K562 (cell line): ENCODE data around the gene MAP1A. TPM values are rescaled to one million over a fixed set of nuclear protein-coding genes. Genes with fewer than 3 reads are reported as not detected.

Source experiments
- CXXC5 ChIP-seq: fragments of 250-450 bp; sonication (Bioruptor Pico); IDR thresholded peaks from 2 replicates; pipeline ENCODE4 v1.8.0; 2022; ENCODE audit warnings: inconsistent platforms, mild to moderate bottlenecking, moderate library complexity
- KDM2B ChIP-seq: fragments of 250-450 bp; sonication (Bioruptor Pico); IDR thresholded peaks from 2 replicates; pipeline ENCODE4 v1.8.0; 2021; ENCODE audit warnings: mild to moderate bottlenecking, moderate library complexity
- MBD2 ChIP-seq: sonication (generic); IDR thresholded peaks from 2 replicates; pipeline ENCODE4 v1.6.1; 2016; ENCODE audit warnings: low read depth, borderline replicate concordance
- MECOM ChIP-seq: fragments of 250-450 bp; sonication (Bioruptor Pico); IDR thresholded peaks from 2 replicates; pipeline ENCODE4 v1.8.0; 2022; ENCODE audit warnings: inconsistent platforms
- NCOA6 ChIP-seq: fragments of 450-650 bp; IDR thresholded peaks from 2 replicates; pipeline ENCODE4 v1.6.1; 2017; ENCODE audit warnings: mild to moderate bottlenecking
- NCOR1 ChIP-seq: fragments of 450-650 bp; IDR thresholded peaks from 2 replicates; pipeline ENCODE4 v1.6.1; 2016; ENCODE audit warnings: mild to moderate bottlenecking, moderate library complexity
- NR4A1 ChIP-seq, 2 experiments: fragments of 250-450 bp in 1 of 2; fragments of 450-650 bp in 1 of 2; sonication (Bioruptor Pico) in 1 of 2; IDR thresholded peaks; 2 replicates each; pipeline versions ENCODE4 v1.4.0 to v1.6.1; 2016 to 2020; ENCODE audit warnings: mild to moderate bottlenecking in 2 of 2, missing compliant biosample characterization in 1 of 2, missing genetic modification characterization in 1 of 2, moderate library complexity in 1 of 2
- POLR2G ChIP-seq: fragments of 200-400 bp; formaldehyde crosslinking; IDR thresholded peaks from 2 replicates; pipeline ENCODE4 v1.6.1; 2017; ENCODE audit warnings: low read depth, mild to moderate bottlenecking, antibody characterized with exemption, low read length, moderate library complexity
- TRIM24 ChIP-seq, 2 experiments: fragments of 450-650 bp; IDR thresholded peaks; 2 replicates each; pipeline ENCODE4 v1.6.1; 2016
- YY1 ChIP-seq, 3 experiments: IDR thresholded peaks; 2 replicates each; pipeline ENCODE4 v1.6.1; 2011; ENCODE audit warnings: low read length in 2 of 3, mild to moderate bottlenecking in 2 of 3, moderate library complexity in 2 of 3, borderline replicate concordance in 1 of 3, control low read depth in 1 of 3, low read depth in 1 of 3; ENCODE audit not compliant: insufficient read depth in 3 of 3, insufficient replicate concordance in 2 of 3, control insufficient read depth in 1 of 3, insufficient read length in 1 of 3; ENCODE audit errors: extremely low read depth in 1 of 3
- ZNF175 ChIP-seq: fragments of 200-800 bp; sonication (Bioruptor generic); IDR thresholded peaks from 2 replicates; pipeline ENCODE4 v1.6.1; 2016; ENCODE audit warnings: low read depth, mild to moderate bottlenecking, missing genetic modification characterization, missing compliant biosample characterization
- polyA plus RNA-seq, 8 experiments: library from polyadenylated mRNA; depleted of rRNA in 4 of 8; stranded (reverse) in 5 of 8; unstranded in 3 of 8; fragments of >200 nt; fragmentation: Nextera tagmentation in 2 of 8; fragmentation: Illumina TruSeq in 1 of 8; extraction: Ambion mirVana in 2 of 8; extraction: Trizol in 1 of 8; gene quantifications; 2 replicates each; pipeline versions ENCODE4 v1.2.1 to v1.2.3, GENCODE V29; 2011 to 2014; ENCODE audit warnings: inconsistent platforms in 1 of 8, missing spikeins in 1 of 8
- total RNA-seq, 7 experiments: library from RNA; depleted of rRNA in 6 of 7; stranded (reverse); fragments of >200 nt in 6 of 7; fragmentation: Illumina TruSeq in 2 of 7; extraction: Trizol in 2 of 7; gene quantifications; 2 replicates each; pipeline versions ENCODE4 v1.2.1 to v1.2.3, GENCODE V29; 2011 to 2021; ENCODE audit warnings: low replicate concordance in 1 of 7
- TF ChIP-seq, protein P1 (sequence below): fragments of 450-650 bp; IDR thresholded peaks from 2 replicates; pipeline ENCODE4 v1.6.1; 2016; ENCODE audit warnings: borderline replicate concordance
- TF ChIP-seq, protein P2 (sequence below): fragments of 450-650 bp; IDR thresholded peaks from 2 replicates; pipeline ENCODE4 v1.6.1; 2017; ENCODE audit warnings: mild to moderate bottlenecking, moderate library complexity
- TF ChIP-seq, protein P3 (sequence below), 2 experiments: fragments of 450-650 bp; IDR thresholded peaks; 2 replicates each; pipeline ENCODE4 v1.6.1; 2016
- TF ChIP-seq, protein P4 (sequence below): sonication (generic); formaldehyde crosslinking; IDR thresholded peaks from 2 replicates; pipeline ENCODE4 v1.8.1; 2023; ENCODE audit warnings: mild to moderate bottlenecking, missing genetic modification reagents
- TF ChIP-seq, protein P5 (sequence below): conservative IDR thresholded peaks from 2 replicates; pipeline ENCODE4 v1.6.1; 2011; ENCODE audit warnings: low read depth, mild to moderate bottlenecking, low read length; ENCODE audit not compliant: control insufficient read depth

Gene MAP1A
- total and polyA plus RNA-seq, 9 of the 15 experiments (the other 6 are each of a cell fraction or from before 2014, with no cell fraction given), result 2.0 to 20.3 (median 7.3) TPM

DNA sequence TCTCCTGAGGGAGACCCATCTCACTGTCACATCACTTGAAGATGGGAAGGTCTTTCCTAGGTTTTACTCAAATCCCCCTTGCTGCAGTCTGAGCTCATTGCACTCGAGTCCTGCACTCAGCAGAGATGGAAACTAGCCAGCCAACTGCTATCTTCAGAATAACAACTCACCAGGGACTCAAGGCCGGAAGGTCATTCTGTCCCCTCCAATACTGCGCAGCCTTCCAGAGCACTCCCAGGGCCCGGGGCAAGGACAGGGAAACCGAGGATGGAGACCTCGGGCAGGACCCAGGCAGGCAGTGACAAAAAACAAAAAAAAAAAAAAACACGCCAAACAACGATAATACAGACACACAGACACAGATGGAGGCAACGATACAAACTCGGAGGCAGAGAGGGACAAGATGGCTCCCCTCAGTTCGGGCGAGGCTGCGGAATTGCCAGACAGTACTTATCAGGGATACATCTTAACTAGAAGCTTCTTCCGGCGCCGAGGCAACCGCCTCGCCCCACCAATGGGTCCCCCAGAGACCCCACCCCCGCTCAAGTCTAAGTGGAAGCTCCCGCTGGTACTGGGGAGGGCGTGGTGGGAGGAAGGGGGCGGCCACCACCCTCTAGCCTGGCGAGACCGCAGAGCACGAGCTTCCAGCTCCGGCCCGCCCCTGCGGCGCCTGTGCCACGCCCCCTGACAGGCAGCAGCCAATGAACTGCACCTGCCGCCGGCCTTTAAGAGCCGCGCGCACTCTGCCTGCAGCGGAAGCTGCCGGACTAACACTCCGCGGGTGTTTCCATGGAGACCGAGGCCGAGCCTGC is 7.0 kb upstream of the MAP1A start (continued):
- TF ChIP-seq NR4A1 (CRISPR knock-in tag; IDR thresholded peaks at IDR 0.05) (no peak), NR4A1 (tag; IDR thresholded peaks at IDR 0.05) (0 out of 2 replicates have a peak, but pooled peaks have one; percentile 25), NCOR1 (peak; percentile 64), TRIM24 (IDR thresholded peaks at IDR 0.05) (0 out of 4 replicates have a peak, but pooled peaks of 1 of the 2 experiments have one; percentile 13), YY1 (IDR thresholded peaks at IDR 0.05; ENCODE audit: borderline replicate concordance in 1 of 3, control insufficient read depth in 1 of 3, extremely low read depth in 1 of 3, insufficient read depth in 3 of 3, insufficient read length in 1 of 3, insufficient replicate concordance in 2 of 3, low read depth in 1 of 3, low read length in 2 of 3) (peak; percentile 52 to 92 (median 82)), ZNF175 (CRISPR knock-in tag) (0 out of 2 replicates have a peak, but pooled peaks have one; percentile 54), MECOM (CRISPR knock-in tag) (peak; percentile 79), MBD2 (no peak), CXXC5 (peak; percentile 74), NCOA6 (no peak), KDM2B (CRISPR knock-in tag) (no peak), POLR2G (peak; percentile 81)
- TF ChIP-seq, protein P1, sequence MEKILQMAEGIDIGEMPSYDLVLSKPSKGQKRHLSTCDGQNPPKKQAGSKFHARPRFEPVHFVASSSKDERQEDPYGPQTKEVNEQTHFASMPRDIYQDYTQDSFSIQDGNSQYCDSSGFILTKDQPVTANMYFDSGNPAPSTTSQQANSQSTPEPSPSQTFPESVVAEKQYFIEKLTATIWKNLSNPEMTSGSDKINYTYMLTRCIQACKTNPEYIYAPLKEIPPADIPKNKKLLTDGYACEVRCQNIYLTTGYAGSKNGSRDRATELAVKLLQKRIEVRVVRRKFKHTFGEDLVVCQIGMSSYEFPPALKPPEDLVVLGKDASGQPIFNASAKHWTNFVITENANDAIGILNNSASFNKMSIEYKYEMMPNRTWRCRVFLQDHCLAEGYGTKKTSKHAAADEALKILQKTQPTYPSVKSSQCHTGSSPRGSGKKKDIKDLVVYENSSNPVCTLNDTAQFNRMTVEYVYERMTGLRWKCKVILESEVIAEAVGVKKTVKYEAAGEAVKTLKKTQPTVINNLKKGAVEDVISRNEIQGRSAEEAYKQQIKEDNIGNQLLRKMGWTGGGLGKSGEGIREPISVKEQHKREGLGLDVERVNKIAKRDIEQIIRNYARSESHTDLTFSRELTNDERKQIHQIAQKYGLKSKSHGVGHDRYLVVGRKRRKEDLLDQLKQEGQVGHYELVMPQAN, result peak; percentile 85; the same call in 1 of the 2 replicates
- TF ChIP-seq, protein P2, sequence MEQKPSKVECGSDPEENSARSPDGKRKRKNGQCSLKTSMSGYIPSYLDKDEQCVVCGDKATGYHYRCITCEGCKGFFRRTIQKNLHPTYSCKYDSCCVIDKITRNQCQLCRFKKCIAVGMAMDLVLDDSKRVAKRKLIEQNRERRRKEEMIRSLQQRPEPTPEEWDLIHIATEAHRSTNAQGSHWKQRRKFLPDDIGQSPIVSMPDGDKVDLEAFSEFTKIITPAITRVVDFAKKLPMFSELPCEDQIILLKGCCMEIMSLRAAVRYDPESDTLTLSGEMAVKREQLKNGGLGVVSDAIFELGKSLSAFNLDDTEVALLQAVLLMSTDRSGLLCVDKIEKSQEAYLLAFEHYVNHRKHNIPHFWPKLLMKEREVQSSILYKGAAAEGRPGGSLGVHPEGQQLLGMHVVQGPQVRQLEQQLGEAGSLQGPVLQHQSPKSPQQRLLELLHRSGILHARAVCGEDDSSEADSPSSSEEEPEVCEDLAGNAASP, result no peak
- TF ChIP-seq, protein P3, sequence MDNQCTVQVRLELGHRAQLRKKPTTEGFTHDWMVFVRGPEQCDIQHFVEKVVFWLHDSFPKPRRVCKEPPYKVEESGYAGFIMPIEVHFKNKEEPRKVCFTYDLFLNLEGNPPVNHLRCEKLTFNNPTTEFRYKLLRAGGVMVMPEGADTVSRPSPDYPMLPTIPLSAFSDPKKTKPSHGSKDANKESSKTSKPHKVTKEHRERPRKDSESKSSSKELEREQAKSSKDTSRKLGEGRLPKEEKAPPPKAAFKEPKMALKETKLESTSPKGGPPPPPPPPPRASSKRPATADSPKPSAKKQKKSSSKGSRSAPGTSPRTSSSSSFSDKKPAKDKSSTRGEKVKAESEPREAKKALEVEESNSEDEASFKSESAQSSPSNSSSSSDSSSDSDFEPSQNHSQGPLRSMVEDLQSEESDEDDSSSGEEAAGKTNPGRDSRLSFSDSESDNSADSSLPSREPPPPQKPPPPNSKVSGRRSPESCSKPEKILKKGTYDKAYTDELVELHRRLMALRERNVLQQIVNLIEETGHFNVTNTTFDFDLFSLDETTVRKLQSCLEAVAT (IDR thresholded peaks at IDR 0.05), result peak; percentile 70 to 77; a peak in 2 of 4 replicates
- TF ChIP-seq, protein P4, sequence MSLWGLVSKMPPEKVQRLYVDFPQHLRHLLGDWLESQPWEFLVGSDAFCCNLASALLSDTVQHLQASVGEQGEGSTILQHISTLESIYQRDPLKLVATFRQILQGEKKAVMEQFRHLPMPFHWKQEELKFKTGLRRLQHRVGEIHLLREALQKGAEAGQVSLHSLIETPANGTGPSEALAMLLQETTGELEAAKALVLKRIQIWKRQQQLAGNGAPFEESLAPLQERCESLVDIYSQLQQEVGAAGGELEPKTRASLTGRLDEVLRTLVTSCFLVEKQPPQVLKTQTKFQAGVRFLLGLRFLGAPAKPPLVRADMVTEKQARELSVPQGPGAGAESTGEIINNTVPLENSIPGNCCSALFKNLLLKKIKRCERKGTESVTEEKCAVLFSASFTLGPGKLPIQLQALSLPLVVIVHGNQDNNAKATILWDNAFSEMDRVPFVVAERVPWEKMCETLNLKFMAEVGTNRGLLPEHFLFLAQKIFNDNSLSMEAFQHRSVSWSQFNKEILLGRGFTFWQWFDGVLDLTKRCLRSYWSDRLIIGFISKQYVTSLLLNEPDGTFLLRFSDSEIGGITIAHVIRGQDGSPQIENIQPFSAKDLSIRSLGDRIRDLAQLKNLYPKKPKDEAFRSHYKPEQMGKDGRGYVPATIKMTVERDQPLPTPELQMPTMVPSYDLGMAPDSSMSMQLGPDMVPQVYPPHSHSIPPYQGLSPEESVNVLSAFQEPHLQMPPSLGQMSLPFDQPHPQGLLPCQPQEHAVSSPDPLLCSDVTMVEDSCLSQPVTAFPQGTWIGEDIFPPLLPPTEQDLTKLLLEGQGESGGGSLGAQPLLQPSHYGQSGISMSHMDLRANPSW, result no peak
- TF ChIP-seq, protein P5, sequence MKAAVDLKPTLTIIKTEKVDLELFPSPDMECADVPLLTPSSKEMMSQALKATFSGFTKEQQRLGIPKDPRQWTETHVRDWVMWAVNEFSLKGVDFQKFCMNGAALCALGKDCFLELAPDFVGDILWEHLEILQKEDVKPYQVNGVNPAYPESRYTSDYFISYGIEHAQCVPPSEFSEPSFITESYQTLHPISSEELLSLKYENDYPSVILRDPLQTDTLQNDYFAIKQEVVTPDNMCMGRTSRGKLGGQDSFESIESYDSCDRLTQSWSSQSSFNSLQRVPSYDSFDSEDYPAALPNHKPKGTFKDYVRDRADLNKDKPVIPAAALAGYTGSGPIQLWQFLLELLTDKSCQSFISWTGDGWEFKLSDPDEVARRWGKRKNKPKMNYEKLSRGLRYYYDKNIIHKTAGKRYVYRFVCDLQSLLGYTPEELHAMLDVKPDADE, result 0 out of 2 replicates have a peak, but pooled peaks have one; percentile 63
